ENCODE results near the gene AKT3. TPM values are rescaled to one million over a fixed set of nuclear protein-coding genes. Genes with fewer than 3 reads are reported as not detected.
A peak's percentile ranks its signal among the peaks of the same experiment; 100 is the strongest.

Gene AKT3
- total RNA-seq, 1 experiment from 2014 or later, result 18.7 TPM

- intact Hi-C loops (cut with micrococcal nuclease), result loop anchor here (5.0 kb wide), 1 partner anchor 312 kb away; no protein-coding TSS in a partner anchor
- H3F3A ChIP-seq (ENCODE audit: low read length, unreplicated experiment), result no peaks in the 10 kb centered on the region
- peaks cover 29% of the 10 kb centered on the region for H3K4me1 ChIP-seq (ENCODE audit: insufficient read depth, low read length)
- H3K9me2 ChIP-seq (replicated peaks; ENCODE audit: low read length), result no peaks in the 10 kb centered on the region
- peak overlapping the region; percentile 70 for H3K4me3 ChIP-seq (ENCODE audit: low read length)
- peak overlapping the region; percentile 88 for H3K27ac ChIP-seq (ENCODE audit: low read length)
- no peaks in the 10 kb centered on the region for H3K9me3 ChIP-seq (ENCODE audit: low read length)
- BruUV-seq (replicated peaks), result no TSS peak
- peak overlapping the region; percentile 88 for H3K4me2 ChIP-seq (ENCODE audit: low read length)
- ChIA-PET POLR2A (ENCODE audit: unreplicated experiment) (interaction anchor here (0.7 kb wide), 1 partner anchor 28 kb away, joined by 3 read pairs; no protein-coding TSS in a partner anchor), CTCF (no interaction called here)
- H3K79me2 ChIP-seq (ENCODE audit: low read length), result peaks cover 35% of the 10 kb centered on the region
- DNase-seq, result peak; percentile 84
- peak overlapping the region; percentile 93 for H3K9ac ChIP-seq (ENCODE audit: low read length)
- no peaks in the 10 kb centered on the region; the same call in 1 of the 2 replicates for H4K20me1 ChIP-seq (ENCODE audit: low read length)
- ATAC-seq, result peak; percentile 59
- H3K27me3 ChIP-seq (ENCODE audit: low read length), result no peaks in the 10 kb centered on the region
- no peaks in the 10 kb centered on the region for H3K36me3 ChIP-seq (ENCODE audit: low read depth, low read length)
- H2AFZ ChIP-seq (ENCODE audit: low read length), result peak overlapping the region; percentile 88
- no peak for TF ChIP-seq EZH2 (IDR thresholded peaks at IDR 0.05; ENCODE audit: low read length, unreplicated experiment)
- TF ChIP-seq EZH2phosphoT487 (IDR thresholded peaks at IDR 0.05; ENCODE audit: borderline replicate concordance, low read length), result no peak
- TF ChIP-seq CTCF (conservative IDR thresholded peaks at IDR 0.05; ENCODE audit: low read depth, low read length), result no peak
These were observed 611 bp upstream of the AKT3 start for GRCh38 chr1:243850452-243851256.

GRCh38 chr1:243849421-243850201 is 432 bp downstream of the AKT3 start:
- peak overlapping the region; percentile 89 for H3K4me2 ChIP-seq (ENCODE audit: low read length)
- intact Hi-C loops (cut with micrococcal nuclease), result loop anchor here (1.0 to 10.0 kb wide), 6 partner anchors 139 to 505 kb away; no protein-coding TSS in a partner anchor
- H4K20me1 ChIP-seq (ENCODE audit: low read length), result no peaks in the 10 kb centered on the region; the same call in 1 of the 2 replicates
- H3K9me3 ChIP-seq (ENCODE audit: low read length), result no peaks in the 10 kb centered on the region
- ChIA-PET POLR2A (ENCODE audit: unreplicated experiment) (interaction anchor here (0.6 to 0.7 kb wide), 5 partner anchors 27 to 1159 kb away, joined by 3 to 14 read pairs (median 7); no protein-coding TSS in a partner anchor), CTCF (no interaction called here)
- H3K36me3 ChIP-seq (ENCODE audit: low read depth, low read length), result no peaks in the 10 kb centered on the region
- no peaks in the 10 kb centered on the region for H3K9me2 ChIP-seq (replicated peaks; ENCODE audit: low read length)
- peaks cover 29% of the 10 kb centered on the region for H3K4me1 ChIP-seq (ENCODE audit: insufficient read depth, low read length)
- no TSS peak for BruUV-seq (replicated peaks)
- H3K79me2 ChIP-seq (ENCODE audit: low read length), result peaks cover 45% of the 10 kb centered on the region
- DNase-seq, result no peak
- H3K9ac ChIP-seq (ENCODE audit: low read length), result peak overlapping the region; percentile 46
- no peaks in the 10 kb centered on the region for H3F3A ChIP-seq (ENCODE audit: low read length, unreplicated experiment)
- no peaks in the 10 kb centered on the region for H3K27me3 ChIP-seq (ENCODE audit: low read length)
- no peak for TF ChIP-seq CTCF (conservative IDR thresholded peaks at IDR 0.05; ENCODE audit: low read depth, low read length)
- no peak for TF ChIP-seq EZH2 (IDR thresholded peaks at IDR 0.05; ENCODE audit: low read length, unreplicated experiment)
- TF ChIP-seq EZH2phosphoT487 (IDR thresholded peaks at IDR 0.05; ENCODE audit: borderline replicate concordance, low read length), result no peak
- ATAC-seq, result peak; percentile 32
- H3K4me3 ChIP-seq (ENCODE audit: low read length), result peak overlapping the region; percentile 74
- peak overlapping the region; percentile 78 for H2AFZ ChIP-seq (ENCODE audit: low read length)
- H3K27ac ChIP-seq (ENCODE audit: low read length), result peak overlapping the region; percentile 2
